Spleen (tissue), 11 donors: ENCODE data around the gene ZDHHC18. TPM values are rescaled to one million over a fixed set of nuclear protein-coding genes. Genes with fewer than 3 reads are reported as not detected.

Source experiments
- DNase-seq: peaks from one replicate; pipeline ENCODE4 v3.0.0-alpha.2; 2020
- H3K27ac ChIP-seq, 8 donors: fragments of 200-600 bp; sonication (generic) in 7 of 8; 1 replicate in 4 of 8; 2 replicates in 4 of 8; pipeline versions ENCODE4 v1.5.0 to v1.8.0; 2016 to 2021; ENCODE audit warnings: inconsistent platforms in 4 of 8, mild to moderate bottlenecking in 4 of 8, moderate library complexity in 1 of 8
- H3K27me3 ChIP-seq, 7 donors: fragments of 200-600 bp; sonication (generic) in 6 of 7; replicated peaks in 1 of 7; 1 replicate in 4 of 7; 2 replicates in 3 of 7; pipeline versions ENCODE4 v1.5.0 to v1.8.0; 2016 to 2021; ENCODE audit warnings: inconsistent platforms in 3 of 7, mild to moderate bottlenecking in 1 of 7
- H3K36me3 ChIP-seq, 6 donors: fragments of 200-600 bp; sonication (generic) in 5 of 6; 1 replicate in 4 of 6; 2 replicates in 2 of 6; pipeline versions ENCODE4 v1.5.0 to v1.8.0; 2016 to 2021; ENCODE audit warnings: inconsistent platforms in 2 of 6
- H3K4me1 ChIP-seq, 6 donors: fragments of 200-600 bp; sonication (generic) in 5 of 6; 1 replicate in 3 of 6; 2 replicates in 3 of 6; pipeline versions ENCODE4 v1.5.0 to v1.8.0; 2016 to 2021; ENCODE audit warnings: inconsistent platforms in 3 of 6
- H3K4me3 ChIP-seq, 8 donors: fragments of 200-600 bp; sonication (generic) in 7 of 8; 1 replicate in 4 of 8; 2 replicates in 4 of 8; pipeline versions ENCODE4 v1.5.0 to v1.8.0; 2016 to 2021; ENCODE audit warnings: inconsistent platforms in 4 of 8, mild to moderate bottlenecking in 4 of 8, moderate library complexity in 2 of 8
- H3K9me3 ChIP-seq, 8 donors: fragments of 200-600 bp; sonication (generic) in 7 of 8; 1 replicate in 4 of 8; 2 replicates in 4 of 8; pipeline versions ENCODE4 v1.5.0 to v1.8.0; 2016 to 2021; ENCODE audit warnings: inconsistent platforms in 4 of 8
- POLR2A ChIP-seq, 3 donors: fragments of 450-650 bp; IDR thresholded peaks; one replicate each; pipeline ENCODE4 v1.5.1; 2017; ENCODE audit warnings: antibody characterized with exemption in 3 of 3, mild to moderate bottlenecking in 1 of 3
- POLR2AphosphoS5 ChIP-seq, 3 donors: sonication (generic); formaldehyde crosslinking; IDR thresholded peaks; one replicate each; pipeline ENCODE4 v1.5.1; 2017; ENCODE audit warnings: antibody characterized with exemption in 3 of 3
- WGBS, 5 donors: extraction: QIAGEN DNeasy Blood & Tissue Kit in 3 of 5; methylation state at CpG; one replicate each; pipeline versions ENCODE4 v1.1.5 to v1.1.7; 2013 to 2018; 5-methylcytosine and 5-hydroxymethylcytosine counted together
- intact Hi-C: fragments of 100-400 bp; cut with DNase I; formaldehyde crosslinking; loops from one replicate; pipeline ENCODE4 v1.15.0; 2023; ENCODE audit warnings: low total_unique reads
- polyA plus RNA-seq, 3 donors: library from polyadenylated mRNA; stranded (reverse); fragments of 200-250 nt; gene quantifications; one replicate each; pipeline ENCODE4 v1.2.1, GENCODE V29; 2013
- total RNA-seq, 7 donors: library from RNA; depleted of rRNA in 3 of 7; stranded (reverse); fragments of >200 nt in 3 of 7; fragmentation: NEBNext Ultra II Directional in 4 of 7; extraction: Animal tissue kit (Norgen Biotek cat#: 25700) in 4 of 7; gene quantifications; one replicate each; pipeline versions ENCODE4 v1.1.0 to v1.2.1, GENCODE V29; 2016 to 2021
- TF ChIP-seq, protein P1 (sequence below), 11 experiments: fragments of 200-600 bp in 7 of 11; fragments of 450-650 bp in 4 of 11; sonication (generic) in 4 of 11; IDR thresholded peaks in 8 of 11; conservative IDR thresholded peaks in 3 of 11; 1 replicate in 7 of 11; 2 replicates in 4 of 11; pipeline versions ENCODE4 v1.4.0 to v1.8.0; 2016 to 2021; ENCODE audit warnings: antibody characterized with exemption in 11 of 11, inconsistent platforms in 4 of 11, mild to moderate bottlenecking in 1 of 11
- donor health status: healthy with polysubstance abuse.
- donor health status: DM: no; HTN: no; CAD: no; lungs with moderate emphysema.
- donor health status: DM: no; HTN: no; CAD: no.
- donor health status: Bipolar disorder and iron deficiency.
- donor health status: healthy.
- donor health status: DM: no; HTN: no; CAD: no.
- donor health status: DM: yes; HTN: yes; CAD: no.

Gene ZDHHC18
- total and polyA plus RNA-seq, 10 donors: 6.2 to 80.4 (median 50.3) TPM

DNA sequence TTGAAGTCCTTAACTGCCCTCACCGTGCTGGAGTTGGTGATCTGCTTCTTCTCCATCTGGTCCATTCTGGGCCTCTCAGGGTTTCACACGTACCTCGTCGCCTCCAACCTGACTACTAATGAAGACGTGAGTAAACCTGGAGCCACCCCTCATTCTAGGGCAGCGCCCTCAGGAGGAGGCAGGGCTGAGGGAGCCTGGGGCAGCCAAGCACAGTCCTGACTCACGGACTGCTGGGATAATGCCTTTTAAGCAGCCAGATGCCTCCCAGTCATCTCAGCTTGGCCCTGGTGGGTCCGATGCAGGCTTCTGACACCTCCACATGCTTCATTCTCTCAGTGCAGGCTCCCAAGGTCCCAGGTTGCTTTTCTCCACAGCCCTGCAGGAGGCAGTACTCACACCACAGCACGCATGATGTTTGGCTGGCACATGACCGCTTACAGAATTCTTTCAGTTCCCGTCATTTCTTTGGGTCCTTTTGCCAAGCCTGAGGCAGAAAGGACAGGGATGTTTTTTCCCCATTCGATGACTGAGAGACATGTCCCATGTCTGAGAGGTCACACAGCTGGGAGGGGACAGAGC lies 24.7 kb downstream of the ZDHHC18 start:
- TF ChIP-seq, protein P1, sequence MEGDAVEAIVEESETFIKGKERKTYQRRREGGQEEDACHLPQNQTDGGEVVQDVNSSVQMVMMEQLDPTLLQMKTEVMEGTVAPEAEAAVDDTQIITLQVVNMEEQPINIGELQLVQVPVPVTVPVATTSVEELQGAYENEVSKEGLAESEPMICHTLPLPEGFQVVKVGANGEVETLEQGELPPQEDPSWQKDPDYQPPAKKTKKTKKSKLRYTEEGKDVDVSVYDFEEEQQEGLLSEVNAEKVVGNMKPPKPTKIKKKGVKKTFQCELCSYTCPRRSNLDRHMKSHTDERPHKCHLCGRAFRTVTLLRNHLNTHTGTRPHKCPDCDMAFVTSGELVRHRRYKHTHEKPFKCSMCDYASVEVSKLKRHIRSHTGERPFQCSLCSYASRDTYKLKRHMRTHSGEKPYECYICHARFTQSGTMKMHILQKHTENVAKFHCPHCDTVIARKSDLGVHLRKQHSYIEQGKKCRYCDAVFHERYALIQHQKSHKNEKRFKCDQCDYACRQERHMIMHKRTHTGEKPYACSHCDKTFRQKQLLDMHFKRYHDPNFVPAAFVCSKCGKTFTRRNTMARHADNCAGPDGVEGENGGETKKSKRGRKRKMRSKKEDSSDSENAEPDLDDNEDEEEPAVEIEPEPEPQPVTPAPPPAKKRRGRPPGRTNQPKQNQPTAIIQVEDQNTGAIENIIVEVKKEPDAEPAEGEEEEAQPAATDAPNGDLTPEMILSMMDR (IDR thresholded peaks at IDR 0.05 in 8 of 11, conservative IDR thresholded peaks at IDR 0.05 in 3 of 11): no peak
- TF ChIP-seq POLR2A (IDR thresholded peaks at IDR 0.05): no peak
- TF ChIP-seq POLR2AphosphoS5 (IDR thresholded peaks at IDR 0.05): no peak
- Histone ChIP-seq H3K36me3 (peaks cover 0 to 100% (median 95%) of the 10 kb centered on the region in 6 donors), H3K27me3 (no peaks in the 10 kb centered on the region), H3K27ac (no peak overlapping the region), H3K9me3 (no peaks in the 10 kb centered on the region), H3K4me3 (no peak overlapping the region), H3K4me1 (peaks cover 0 to 21% (median 2%) of the 10 kb centered on the region in 6 donors)
- no peak for DNase-seq
- intact Hi-C loops: no loop called here
- 91 to 93% (median 92%) methylated on average over 12 of the region's 12 CpGs for WGBS, 5 donors

DNA sequence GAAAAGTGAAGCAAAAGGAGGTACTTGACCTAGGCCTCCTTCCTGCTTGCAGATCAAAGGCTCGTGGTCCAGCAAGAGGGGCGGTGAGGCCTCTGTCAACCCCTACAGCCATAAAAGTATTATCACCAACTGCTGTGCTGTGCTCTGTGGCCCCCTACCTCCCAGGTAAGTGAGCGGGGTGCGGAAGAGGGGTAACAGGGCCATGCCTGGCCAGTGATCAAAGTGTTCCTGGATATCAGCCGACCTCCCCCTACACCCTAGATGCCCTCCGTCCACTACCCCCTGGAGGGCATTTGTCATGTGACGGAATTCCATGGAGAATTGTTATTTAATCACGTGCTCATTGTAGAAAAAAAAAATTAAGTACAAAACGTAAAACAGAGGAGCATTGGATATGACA lies 26.2 kb downstream of the ZDHHC18 start:
- Histone ChIP-seq H3K4me3 (no peak overlapping the region), H3K36me3 (peaks cover 0 to 100% (median 93%) of the 10 kb centered on the region in 6 donors), H3K4me1 (peaks cover 0 to 21% (median 2%) of the 10 kb centered on the region in 6 donors), H3K9me3 (no peaks in the 10 kb centered on the region), H3K27ac (no peak overlapping the region), H3K27me3 (no peaks in the 10 kb centered on the region)
- TF ChIP-seq POLR2AphosphoS5 (IDR thresholded peaks at IDR 0.05) (no peak), POLR2A (IDR thresholded peaks at IDR 0.05) (no peak)
- TF ChIP-seq, protein P1 (IDR thresholded peaks at IDR 0.05 in 8 of 11, conservative IDR thresholded peaks at IDR 0.05 in 3 of 11): no peak
- WGBS, 5 donors: 75 to 87% (median 82%) methylated on average over 9 of the region's 9 CpGs
- no peak for DNase-seq
- intact Hi-C loops: no loop called here

DNA sequence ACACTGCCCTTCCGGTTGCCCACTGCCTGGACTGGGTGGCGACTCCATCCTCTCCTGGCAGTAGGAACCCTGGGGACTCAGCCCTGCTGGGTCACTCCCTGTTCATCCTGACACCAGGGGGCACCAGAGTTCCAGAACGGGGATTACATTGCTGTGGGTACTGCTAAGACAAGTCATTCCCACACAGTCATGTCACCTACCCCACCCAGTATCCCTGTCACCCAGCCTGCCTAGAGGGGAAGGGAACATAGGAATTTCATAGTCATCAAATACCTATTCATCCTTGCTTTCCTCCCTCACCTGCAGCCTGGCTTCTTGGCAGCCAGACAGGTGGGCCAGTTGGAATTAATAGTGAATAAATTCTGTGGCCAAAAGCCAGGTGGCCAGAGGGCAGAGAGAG lies 26.7 kb downstream of the ZDHHC18 start:
- 15 to 32% (median 31%) methylated on average over 3 of the region's 3 CpGs for WGBS, 5 donors
- Histone ChIP-seq H3K4me3 (no peak overlapping the region), H3K27me3 (no peaks in the 10 kb centered on the region), H3K4me1 (peaks cover 0 to 21% (median 2%) of the 10 kb centered on the region in 6 donors), H3K36me3 (peaks cover 0 to 100% (median 91%) of the 10 kb centered on the region in 6 donors), H3K9me3 (no peaks in the 10 kb centered on the region), H3K27ac (no peak overlapping the region)
- peak; percentile 91 for DNase-seq
- intact Hi-C loops: no loop called here
- TF ChIP-seq POLR2AphosphoS5 (IDR thresholded peaks at IDR 0.05) (peak in 2 of 3 donors; percentile 23 to 58), POLR2A (IDR thresholded peaks at IDR 0.05) (no peak)
- TF ChIP-seq, protein P1 (IDR thresholded peaks at IDR 0.05 in 8 of 11, conservative IDR thresholded peaks at IDR 0.05 in 3 of 11): peak; percentile 55 to 88 (median 85)

DNA sequence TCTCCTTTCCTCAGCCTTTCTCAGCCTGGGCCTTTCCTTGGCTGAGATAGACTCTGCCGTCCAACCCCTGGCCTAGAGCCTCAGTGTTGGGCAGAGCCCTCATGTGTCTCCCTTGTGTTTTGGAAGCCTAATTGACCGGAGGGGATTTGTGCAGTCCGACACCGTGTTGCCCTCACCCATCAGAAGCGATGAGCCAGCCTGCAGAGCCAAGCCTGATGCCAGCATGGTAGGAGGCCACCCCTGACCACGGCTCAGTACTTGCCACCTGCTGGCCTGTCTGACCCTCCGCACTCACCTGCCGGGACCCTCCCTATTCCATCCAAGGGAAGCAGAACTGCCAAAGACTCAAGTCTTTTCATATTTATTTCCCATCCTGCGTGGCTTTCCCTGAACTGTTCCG lies 27.1 kb downstream of the ZDHHC18 start:
- TF ChIP-seq POLR2A (IDR thresholded peaks at IDR 0.05) (no peak), POLR2AphosphoS5 (IDR thresholded peaks at IDR 0.05) (peak in 1 of 3 donors; percentile 29)
- TF ChIP-seq, protein P1 (IDR thresholded peaks at IDR 0.05 in 8 of 11, conservative IDR thresholded peaks at IDR 0.05 in 3 of 11): no peak
- peaks cover 0 to 100% (median 88%) of the 10 kb centered on the region in 6 donors for H3K36me3 ChIP-seq
- intact Hi-C loops: no loop called here
- no peak overlapping the region for H3K27ac ChIP-seq
- H3K4me1 ChIP-seq: peaks cover 0 to 21% (median 2%) of the 10 kb centered on the region in 6 donors
- no peaks in the 10 kb centered on the region for H3K27me3 ChIP-seq
- no peaks in the 10 kb centered on the region for H3K9me3 ChIP-seq
- 95 to 98% (median 98%) methylated on average over 10 of the region's 10 CpGs for WGBS, 5 donors
- H3K4me3 ChIP-seq: no peak overlapping the region
- no peak for DNase-seq
